Measurements from ENCODE around the gene SYT5. TPM values are rescaled to one million over a fixed set of nuclear protein-coding genes. Genes with fewer than 3 reads are reported as not detected.
A peak's percentile ranks its signal among the peaks of the same experiment; 100 is the strongest.

Gene SYT5
- total and polyA plus RNA-seq, 4 donors = 0.06 to 0.40 (median 0.33) TPM; not detected in 1

DNA sequence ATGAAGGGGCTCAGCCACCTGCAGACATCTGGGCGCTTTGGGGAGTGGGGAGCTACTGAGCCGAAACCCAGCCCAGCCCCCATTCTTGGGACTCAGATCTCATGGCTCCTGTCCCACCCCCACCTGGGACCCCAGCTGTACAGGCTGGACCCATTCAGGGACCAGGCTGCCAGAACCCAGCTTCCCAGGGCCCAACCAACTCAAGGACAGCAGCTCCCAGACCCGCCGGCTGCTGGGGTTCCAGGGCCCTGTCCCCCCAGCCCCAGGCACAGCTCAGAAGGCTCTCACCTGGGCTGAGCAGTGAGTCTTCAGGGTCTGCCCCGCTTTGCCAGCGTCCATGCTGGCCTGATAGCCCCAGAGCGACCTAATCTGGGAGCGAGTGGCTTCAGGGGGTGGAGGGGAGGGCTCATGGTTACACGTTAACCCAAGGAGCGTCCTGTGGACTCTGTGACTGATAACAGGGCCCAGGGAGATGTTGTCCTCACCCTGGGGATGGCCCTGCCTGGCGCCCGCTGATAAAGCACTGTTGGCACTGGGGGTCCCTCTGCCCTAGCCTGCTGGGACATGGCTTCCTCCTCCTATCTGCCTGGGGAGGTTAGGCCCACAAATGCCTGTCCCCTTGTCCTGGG, 48.4 kb upstream of the SYT5 start, which contains the start of gene TMEM86B:
TMEM86B (minus strand) TSS at position 361 of the 629 bp plus-strand sequence; CDS start at position 339, 22 bp downstream.
- ATAC-seq (ENCODE audit: insufficient read depth, low FRiP score) (no peak), DNase-seq (no peak)
- 91 to 94% methylated on average over 12 of the region's 12 CpGs for WGBS, 2 donors
- no peaks in the 10 kb centered on the region for H3K27me3 ChIP-seq (ENCODE audit: control insufficient read depth in 3 of 3, insufficient read depth in 3 of 3, low read length in 2 of 3)
- H3K4me3 ChIP-seq = no peak within 1 kb of the TSS
- no peak within 1 kb of the TSS for H3K9ac ChIP-seq (ENCODE audit: insufficient read depth in 1 of 2, low read length in 2 of 2)
- H3K4me1 ChIP-seq (ENCODE audit: control insufficient read depth in 5 of 5, insufficient read depth in 5 of 5, low read length in 5 of 5) = no peaks in the 10 kb centered on the region
- H3K36me3 ChIP-seq (ENCODE audit: control insufficient read depth in 4 of 4, insufficient read depth in 4 of 4, low read length in 4 of 4) = peaks cover 6 to 68% (median 17%) of the 10 kb centered on the region in 4 donors
- H3K9me3 ChIP-seq (ENCODE audit: control insufficient read depth in 4 of 4, insufficient read depth in 3 of 4, low read length in 3 of 4) = no peaks in the 10 kb centered on the region
- TF ChIP-seq, protein P1, sequence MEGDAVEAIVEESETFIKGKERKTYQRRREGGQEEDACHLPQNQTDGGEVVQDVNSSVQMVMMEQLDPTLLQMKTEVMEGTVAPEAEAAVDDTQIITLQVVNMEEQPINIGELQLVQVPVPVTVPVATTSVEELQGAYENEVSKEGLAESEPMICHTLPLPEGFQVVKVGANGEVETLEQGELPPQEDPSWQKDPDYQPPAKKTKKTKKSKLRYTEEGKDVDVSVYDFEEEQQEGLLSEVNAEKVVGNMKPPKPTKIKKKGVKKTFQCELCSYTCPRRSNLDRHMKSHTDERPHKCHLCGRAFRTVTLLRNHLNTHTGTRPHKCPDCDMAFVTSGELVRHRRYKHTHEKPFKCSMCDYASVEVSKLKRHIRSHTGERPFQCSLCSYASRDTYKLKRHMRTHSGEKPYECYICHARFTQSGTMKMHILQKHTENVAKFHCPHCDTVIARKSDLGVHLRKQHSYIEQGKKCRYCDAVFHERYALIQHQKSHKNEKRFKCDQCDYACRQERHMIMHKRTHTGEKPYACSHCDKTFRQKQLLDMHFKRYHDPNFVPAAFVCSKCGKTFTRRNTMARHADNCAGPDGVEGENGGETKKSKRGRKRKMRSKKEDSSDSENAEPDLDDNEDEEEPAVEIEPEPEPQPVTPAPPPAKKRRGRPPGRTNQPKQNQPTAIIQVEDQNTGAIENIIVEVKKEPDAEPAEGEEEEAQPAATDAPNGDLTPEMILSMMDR (IDR thresholded peaks at IDR 0.05; ENCODE audit: control extremely low read depth, extremely low read depth) = no peak
- H3K27ac ChIP-seq (ENCODE audit: low read depth in 1 of 2, low read length in 1 of 2) = no peak within 1 kb of the TSS

DNA sequence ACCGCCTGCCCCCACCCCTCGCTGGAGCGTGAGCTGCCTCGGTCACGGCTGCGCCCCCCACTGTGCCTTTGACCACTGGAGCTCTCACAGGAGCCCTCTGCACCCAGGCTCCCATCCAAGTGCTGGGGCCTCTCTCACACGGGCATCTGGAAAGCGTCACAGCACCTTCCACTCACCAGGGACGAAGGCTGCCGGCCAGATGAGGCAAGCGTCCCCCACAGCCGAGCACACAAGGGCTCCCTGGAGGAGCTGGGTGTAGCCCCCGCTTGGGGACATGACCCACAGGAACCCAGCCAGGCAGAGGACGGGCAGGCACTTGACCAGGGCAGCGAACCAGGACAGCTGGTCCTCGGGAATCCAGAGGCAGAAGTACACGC, 47.9 kb upstream of the SYT5 start:
- Histone ChIP-seq H3K27me3 (ENCODE audit: control insufficient read depth in 3 of 3, insufficient read depth in 3 of 3, low read length in 2 of 3) (no peaks in the 10 kb centered on the region), H3K9me3 (ENCODE audit: control insufficient read depth in 4 of 4, insufficient read depth in 3 of 4, low read length in 3 of 4) (no peaks in the 10 kb centered on the region), H3K9ac (ENCODE audit: insufficient read depth in 1 of 2, low read length in 2 of 2) (no peak overlapping the region), H3K4me1 (ENCODE audit: control insufficient read depth in 5 of 5, insufficient read depth in 5 of 5, low read length in 5 of 5) (no peaks in the 10 kb centered on the region), H3K36me3 (ENCODE audit: control insufficient read depth in 4 of 4, insufficient read depth in 4 of 4, low read length in 4 of 4) (peaks cover 6 to 68% (median 17%) of the 10 kb centered on the region in 4 donors), H3K4me3 (no peak overlapping the region), H3K27ac (ENCODE audit: low read depth in 1 of 2, low read length in 1 of 2) (no peak overlapping the region)
- no peak for ATAC-seq (ENCODE audit: insufficient read depth, low FRiP score)
- TF ChIP-seq, protein P1 (IDR thresholded peaks at IDR 0.05; ENCODE audit: control extremely low read depth, extremely low read depth) = no peak
- WGBS, 2 donors = 83 to 84% methylated on average over 17 of the region's 17 CpGs
- peak in 1 of 3 donors; percentile 8 for DNase-seq

DNA sequence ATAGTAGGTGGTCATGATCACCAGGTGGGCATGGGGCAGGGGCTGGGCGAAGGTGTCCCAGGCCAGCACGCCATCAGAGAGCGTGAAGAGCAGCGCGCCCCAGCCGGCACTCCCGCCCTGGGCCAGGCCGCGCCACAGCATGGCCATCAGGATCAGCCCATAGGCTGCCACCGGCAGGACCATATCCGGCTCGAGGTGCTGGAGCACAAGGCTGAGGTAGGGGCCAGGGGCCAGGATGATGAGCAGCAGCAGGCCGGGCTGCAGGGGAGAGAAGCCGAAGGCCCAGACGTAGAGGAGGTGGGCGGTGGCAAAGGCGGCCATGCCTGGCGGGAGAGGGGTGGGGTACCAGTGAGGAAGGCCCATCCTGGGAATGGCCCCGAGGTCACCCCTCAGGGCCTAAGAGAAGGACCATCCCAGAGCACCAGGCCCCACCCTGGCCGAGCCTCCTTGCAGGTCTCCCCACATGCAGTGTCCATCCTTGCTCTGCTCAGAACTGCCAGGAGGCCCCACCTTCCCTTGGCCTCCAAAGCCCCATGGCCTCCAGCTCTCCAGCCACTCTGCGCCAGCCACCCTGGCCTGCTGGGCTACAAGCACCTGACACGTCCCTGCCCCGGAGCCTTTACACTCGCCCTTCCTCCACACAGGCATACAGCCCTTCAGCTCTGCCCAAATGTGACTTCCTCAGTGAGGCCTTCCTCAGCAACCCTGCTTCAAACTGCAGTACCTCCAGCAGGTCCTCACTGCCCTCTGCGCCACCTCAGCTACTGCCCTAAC, 47.3 kb upstream of the SYT5 start:
- no peaks in the 10 kb centered on the region for H3K4me1 ChIP-seq (ENCODE audit: control insufficient read depth in 5 of 5, insufficient read depth in 5 of 5, low read length in 5 of 5)
- 93% methylated on average over 24 to 25 of the region's 25 CpGs for WGBS, 2 donors
- TF ChIP-seq, protein P1 (IDR thresholded peaks at IDR 0.05; ENCODE audit: control extremely low read depth, extremely low read depth) = no peak

More for the DNA sequence above, 47.3 kb upstream of the SYT5 start:
- H3K27ac ChIP-seq (ENCODE audit: low read depth in 1 of 2, low read length in 1 of 2) = no peak overlapping the region
- no peaks in the 10 kb centered on the region for H3K27me3 ChIP-seq (ENCODE audit: control insufficient read depth in 3 of 3, insufficient read depth in 3 of 3, low read length in 2 of 3)
- H3K9ac ChIP-seq (ENCODE audit: insufficient read depth in 1 of 2, low read length in 2 of 2) = no peak overlapping the region
- no peak for DNase-seq
- no peak overlapping the region for H3K4me3 ChIP-seq
- no peak for ATAC-seq (ENCODE audit: insufficient read depth, low FRiP score)
- H3K9me3 ChIP-seq (ENCODE audit: control insufficient read depth in 4 of 4, insufficient read depth in 3 of 4, low read length in 3 of 4) = no peaks in the 10 kb centered on the region
- H3K36me3 ChIP-seq (ENCODE audit: control insufficient read depth in 4 of 4, insufficient read depth in 4 of 4, low read length in 4 of 4) = peaks cover 1 to 62% (median 15%) of the 10 kb centered on the region in 4 donors

Measured in lung (tissue), 12 donors.